GM21390 (cell line): Measurements from ENCODE around the gene LRRC59.

Source experiments
- ATAC-seq: cut with Tn5 transposase; IDR thresholded peaks from one replicate; pipeline ENCODE4 v1.9.1; 2021; ENCODE audit not compliant: unreplicated experiment

Gene LRRC59

GRCh38 chr17:50363217-50364060 lies 33.9 kb downstream of the LRRC59 start:
- no peak for ATAC-seq

- ATAC-seq, result no peak
Observed at GRCh38 chr17:50362661-50363060, 34.7 kb downstream of the LRRC59 start.

GRCh38 chr17:50361561-50362480 lies 35.5 kb downstream of the LRRC59 start:
- no peak for ATAC-seq

- no peak for ATAC-seq
Observed at GRCh38 chr17:50360486-50361115, 36.7 kb downstream of the LRRC59 start.

- ATAC-seq, result no peak
Observed at GRCh38 chr17:50359998-50360461, 37.3 kb downstream of the LRRC59 start.

- ATAC-seq, result no peak
Observed at GRCh38 chr17:50359005-50359699, 38.2 kb downstream of the LRRC59 start.

- no peak for ATAC-seq
Observed at GRCh38 chr17:50358177-50358576, 39.1 kb downstream of the LRRC59 start.

GRCh38 chr17:50356892-50357510 lies 40.3 kb downstream of the LRRC59 start:
- ATAC-seq, result no peak

GRCh38 chr17:50356418-50356817 lies 40.9 kb downstream of the LRRC59 start:
- ATAC-seq, result no peak

- no peak for ATAC-seq
Observed at GRCh38 chr17:50355701-50356341, 41.5 kb downstream of the LRRC59 start.

- ATAC-seq, result no peak
Observed at GRCh38 chr17:50355336-50355700, 42.0 kb downstream of the LRRC59 start.

- no peak for ATAC-seq
Observed at GRCh38 chr17:50354776-50355175, 42.5 kb downstream of the LRRC59 start.

GRCh38 chr17:50354198-50354597 lies 43.1 kb downstream of the LRRC59 start:
- no peak for ATAC-seq

- ATAC-seq, result no peak
Observed at GRCh38 chr17:50353600-50354195, 43.6 kb downstream of the LRRC59 start.

- ATAC-seq, result no peak
Observed at GRCh38 chr17:50352693-50353599, 44.4 kb downstream of the LRRC59 start.

GRCh38 chr17:50352072-50352692 lies 45.1 kb downstream of the LRRC59 start:
- no peak for ATAC-seq

GRCh38 chr17:50350733-50351132 lies 46.6 kb downstream of the LRRC59 start:
- ATAC-seq, result no peak

- ATAC-seq, result no peak
Observed at GRCh38 chr17:50349243-50349600, 48.1 kb downstream of the LRRC59 start.
